ENCODE results near the gene UGT8.

GRCh38 chr4:114688059-114688458 is 89.5 kb downstream of the UGT8 start:
- TF ChIP-seq POLR2A (IDR thresholded peaks at IDR 0.05; ENCODE audit: low read depth, low read length) (no peak), PAX5 (IDR thresholded peaks at IDR 0.05; ENCODE audit: insufficient read depth, low read length, severe bottlenecking) (no peak), POLR2AphosphoS5 (IDR thresholded peaks at IDR 0.05; ENCODE audit: low read depth, low read length) (no peak), TAF1 (IDR thresholded peaks at IDR 0.05; ENCODE audit: low read depth, low read length) (no peak), POU2F2 (IDR thresholded peaks at IDR 0.05; ENCODE audit: low read depth, low read length) (no peak)
